COLO829 (cell line): ENCODE data around the gene KCNAB1.
"Not testable (repeated sequence)": the region's sequence is repeated elsewhere in the genome, so short reads cannot be mapped to it uniquely, and the experiment has no call there.

Experiments used
- DNase-seq: peaks from one replicate; pipeline ENCODE4 v3.0.0; 2012; ENCODE audit warnings: low spot score

Gene KCNAB1

GRCh38 chr3:156137397-156137796 lies 17.0 kb downstream of the KCNAB1 start:
- not testable (repeated sequence) for DNase-seq

GRCh38 chr3:156140001-156140595 lies 19.7 kb downstream of the KCNAB1 start:
- DNase-seq, result no peak

DNA sequence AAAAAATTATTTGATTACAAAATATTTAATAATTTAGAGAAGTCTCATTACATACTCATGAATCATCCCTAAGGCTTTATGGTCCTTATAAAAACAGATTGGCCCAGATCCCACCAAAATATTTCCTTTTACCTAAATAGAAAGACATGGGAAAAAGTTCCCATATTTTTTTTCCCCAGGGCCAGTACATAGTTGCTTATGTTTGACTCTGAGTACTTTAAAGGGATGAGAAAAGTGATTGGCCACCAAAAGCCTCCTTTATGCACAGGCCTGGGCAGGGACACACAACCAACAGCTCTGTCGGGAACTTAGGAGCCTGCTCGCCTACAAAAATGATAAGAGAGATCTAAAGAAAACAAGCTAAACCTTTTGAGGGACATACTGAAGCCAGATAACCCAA lies 22.3 kb downstream of the KCNAB1 start:
- no peak for DNase-seq

DNA sequence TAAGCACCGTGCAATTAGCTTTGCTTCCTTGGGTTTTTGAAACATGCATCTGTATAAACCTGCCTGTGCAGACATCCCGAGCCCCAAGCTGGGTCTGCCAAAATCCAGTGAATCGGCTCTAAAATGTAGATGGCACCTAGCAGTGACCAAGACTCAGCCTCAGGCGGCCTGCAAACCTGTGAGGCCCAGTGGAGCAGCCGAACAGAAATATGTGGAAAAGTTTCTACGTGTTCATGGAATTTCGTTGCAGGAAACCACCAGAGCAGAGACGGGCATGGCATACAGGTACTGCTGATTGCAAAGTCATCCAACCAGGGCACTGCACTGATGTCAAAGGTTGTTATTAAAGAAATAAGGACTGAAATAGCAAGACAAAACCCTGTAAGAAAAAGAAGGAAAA lies 22.8 kb downstream of the KCNAB1 start:
- no peak for DNase-seq

DNA sequence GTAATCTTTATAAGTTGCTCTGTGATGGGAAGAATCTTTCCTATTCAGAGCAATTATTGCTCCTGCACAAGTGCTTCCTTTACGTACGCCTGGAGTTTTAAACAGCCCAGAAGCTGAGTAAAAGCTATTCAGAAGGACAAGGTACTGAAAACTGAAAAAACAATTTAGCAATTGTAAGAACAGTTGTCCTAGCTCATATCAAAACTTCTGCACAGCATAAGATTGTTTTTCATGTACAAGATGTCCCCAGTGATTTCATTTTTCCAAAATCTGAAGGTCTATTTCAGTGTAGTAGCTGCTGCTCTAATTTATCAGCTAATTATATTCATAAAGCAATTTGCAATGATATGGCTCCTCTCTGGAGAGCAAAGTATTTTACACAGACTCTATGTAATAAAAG lies 23.7 kb downstream of the KCNAB1 start:
- no peak for DNase-seq

GRCh38 chr3:156145866-156146265 lies 25.5 kb downstream of the KCNAB1 start:
- no peak for DNase-seq

GRCh38 chr3:156148345-156148945 lies 28.1 kb downstream of the KCNAB1 start:
- no peak for DNase-seq

DNA sequence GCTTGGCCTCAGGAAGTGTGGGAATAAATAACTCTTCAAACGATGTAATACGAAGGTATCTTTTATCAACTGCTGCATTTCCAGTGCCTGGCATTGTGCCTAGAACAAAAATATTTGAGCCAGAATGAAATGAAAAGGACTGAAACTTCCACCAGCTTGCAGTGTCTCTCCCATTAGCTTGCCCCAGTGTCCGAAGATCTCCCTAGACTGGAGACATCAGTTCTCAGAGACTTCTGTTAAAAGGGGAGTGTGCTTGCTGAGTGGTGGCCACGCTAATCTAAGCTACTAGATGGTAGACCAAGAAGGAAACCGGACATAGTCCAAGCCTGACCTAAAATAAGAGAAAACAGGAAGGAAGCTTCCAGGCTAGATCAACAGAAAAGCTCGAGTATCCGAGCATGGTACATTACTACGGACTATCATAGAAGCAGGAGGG lies 28.6 kb downstream of the KCNAB1 start:
- DNase-seq, result no peak

- no peak for DNase-seq
Observed at GRCh38 chr3:156149876-156150275, 29.5 kb downstream of the KCNAB1 start.

GRCh38 chr3:156150434-156151066 lies 30.2 kb downstream of the KCNAB1 start:
- peak; percentile 66 for DNase-seq

- DNase-seq, result peak; percentile 73
Observed at GRCh38 chr3:156151824-156152428, 31.5 kb downstream of the KCNAB1 start.

- peak; percentile 79 for DNase-seq
Observed at GRCh38 chr3:156158656-156159295, 38.4 kb downstream of the KCNAB1 start.

- no peak for DNase-seq
Observed at GRCh38 chr3:156160647-156161046, 40.3 kb downstream of the KCNAB1 start.

DNA sequence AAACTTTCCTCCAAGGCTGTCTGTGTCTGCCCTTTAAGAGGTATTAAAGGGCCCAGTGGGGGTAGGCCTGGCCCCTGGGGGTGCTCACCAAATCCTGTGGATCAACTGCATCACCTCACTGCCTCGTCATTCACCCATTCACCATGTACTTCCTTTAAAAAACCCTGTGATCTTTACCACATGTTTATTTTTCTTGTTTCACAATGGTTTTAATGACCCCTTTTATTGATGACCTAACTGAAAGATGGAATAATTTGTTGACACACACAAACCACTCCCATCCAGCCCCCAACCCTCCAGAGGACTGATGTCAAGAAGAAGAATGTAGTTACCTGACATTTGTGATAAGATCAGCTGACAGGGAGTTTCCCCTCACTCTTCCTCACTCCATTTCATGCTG lies 40.8 kb downstream of the KCNAB1 start:
- DNase-seq, result no peak

GRCh38 chr3:156163848-156164247 lies 43.5 kb downstream of the KCNAB1 start:
- no peak for DNase-seq

DNA sequence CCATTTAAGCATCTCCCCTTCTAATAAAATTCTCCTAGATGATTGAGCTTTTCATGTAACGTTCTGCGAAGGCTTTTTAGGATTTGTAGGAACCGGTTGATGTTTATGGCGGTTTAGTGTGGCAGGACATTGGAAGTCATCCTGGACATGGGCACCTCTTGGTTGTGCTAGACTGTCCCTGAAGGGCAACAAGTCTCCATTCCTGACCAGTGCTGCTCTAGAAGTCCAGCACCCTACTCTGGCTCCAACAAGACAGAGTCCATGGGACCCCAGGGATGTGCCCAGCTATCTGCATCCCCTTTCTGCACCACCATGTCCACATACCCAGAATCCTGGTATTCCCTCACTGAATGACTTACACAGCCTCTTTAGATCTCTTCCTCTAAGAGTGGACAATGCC lies 46.4 kb downstream of the KCNAB1 start:
- DNase-seq, result no peak

- DNase-seq, result no peak
Observed at GRCh38 chr3:156170571-156170970, 50.2 kb downstream of the KCNAB1 start.

GRCh38 chr3:156171281-156172267 lies 51.2 kb downstream of the KCNAB1 start:
- no peak for DNase-seq

- no peak for DNase-seq
Observed at GRCh38 chr3:156172536-156172935, 52.2 kb downstream of the KCNAB1 start.

DNA sequence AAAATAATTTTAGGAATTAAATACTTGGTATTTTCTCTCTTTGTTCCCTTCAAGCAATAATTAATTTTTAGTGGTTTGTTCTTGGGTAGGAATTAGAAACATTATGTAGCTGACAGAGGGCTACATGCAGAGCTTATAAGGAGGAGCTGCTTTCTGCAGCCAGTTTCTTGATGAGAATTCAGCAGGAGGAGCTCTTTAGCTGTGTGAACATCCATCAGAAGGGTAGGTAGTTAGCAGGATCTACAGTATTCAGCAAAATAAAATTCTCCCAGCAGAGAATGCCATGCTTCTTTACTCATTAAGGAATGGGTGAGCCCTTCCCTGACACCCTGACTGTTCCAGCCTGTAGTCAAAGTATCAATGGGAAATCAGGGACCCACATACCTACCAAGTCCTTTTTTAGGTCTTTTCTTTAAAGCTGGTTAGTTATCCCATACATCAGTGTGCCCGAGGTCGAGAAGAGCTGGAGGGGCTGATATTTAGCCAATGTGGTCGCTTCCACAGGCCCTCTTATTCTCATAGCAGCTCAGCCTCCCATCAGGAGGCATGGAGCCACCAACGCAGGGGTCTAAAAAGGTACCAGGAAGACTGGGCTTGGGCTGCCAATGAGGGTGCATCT lies 54.0 kb downstream of the KCNAB1 start:
- DNase-seq, result no peak

GRCh38 chr3:156175570-156175969 lies 55.2 kb downstream of the KCNAB1 start:
- DNase-seq, result no peak
